Epithelial cell of proximal tubule (primary cell): ENCODE results near the gene AOPEP. TPM values are rescaled to one million over a fixed set of nuclear protein-coding genes. Genes with fewer than 3 reads are reported as not detected.
A peak's percentile ranks its signal among the peaks of the same experiment; 100 is the strongest.

Experiments used
- DNase-seq: peaks from one replicate; pipeline ENCODE4 v3.0.0-alpha.2; 2011; ENCODE audit warnings: low read depth
- H3K4me3 ChIP-seq: 2 replicates; pipeline ENCODE4 v1.5.1; 2011; ENCODE audit warnings: low read depth, mild to moderate bottlenecking, low read length
- CTCF ChIP-seq: conservative IDR thresholded peaks from 2 replicates; pipeline ENCODE4 v1.5.1; 2012; ENCODE audit warnings: low read depth, mild to moderate bottlenecking, low read length
- total RNA-seq: library from RNA; depleted of rRNA; stranded (reverse); fragments of >200 nt; gene quantifications from 2 replicates; pipeline ENCODE4 v1.2.3, GENCODE V29; 2015

AOPEP gene
- total RNA-seq, 1 donor from 2014 or later: 27.0 TPM

GRCh38 chr9:95037789-95038521 lies 311.5 kb downstream of the AOPEP start:
- no peak for DNase-seq

DNA sequence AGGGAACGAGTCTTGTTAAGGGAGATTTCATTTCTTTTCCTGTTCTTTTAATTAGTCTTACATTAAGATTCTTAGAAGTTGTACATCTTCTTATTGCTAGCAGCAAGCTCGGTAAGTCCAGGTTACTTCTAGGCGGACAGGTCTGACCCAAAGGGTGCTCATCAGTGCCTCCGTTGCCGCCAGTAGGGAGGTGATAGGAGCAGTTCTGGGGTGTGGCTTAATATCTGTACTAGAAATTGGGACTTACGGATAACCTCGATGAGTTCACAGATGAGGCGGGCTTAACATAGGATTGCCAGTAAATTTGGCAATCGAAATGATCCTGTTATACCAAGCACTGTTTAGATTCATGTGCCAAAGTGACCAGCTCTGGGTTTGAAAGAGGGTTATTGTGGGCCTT lies 312.2 kb downstream of the AOPEP start:
- no peak for DNase-seq
- H3K4me3 ChIP-seq: no peak overlapping the region
- TF ChIP-seq CTCF: no peak

More at GRCh38 chr9:95037789-95038521, 311.5 kb downstream of the AOPEP start:
- H3K4me3 ChIP-seq: no peak overlapping the region
- TF ChIP-seq CTCF: no peak

- no peak for DNase-seq
- no peak for TF ChIP-seq CTCF
- no peak overlapping the region for H3K4me3 ChIP-seq
Measured at GRCh38 chr9:95040106-95040505, 313.6 kb downstream of the AOPEP start.

GRCh38 chr9:95043826-95044225 lies 317.3 kb downstream of the AOPEP start:
- no peak for TF ChIP-seq CTCF
- H3K4me3 ChIP-seq: no peak overlapping the region
- no peak for DNase-seq

DNA sequence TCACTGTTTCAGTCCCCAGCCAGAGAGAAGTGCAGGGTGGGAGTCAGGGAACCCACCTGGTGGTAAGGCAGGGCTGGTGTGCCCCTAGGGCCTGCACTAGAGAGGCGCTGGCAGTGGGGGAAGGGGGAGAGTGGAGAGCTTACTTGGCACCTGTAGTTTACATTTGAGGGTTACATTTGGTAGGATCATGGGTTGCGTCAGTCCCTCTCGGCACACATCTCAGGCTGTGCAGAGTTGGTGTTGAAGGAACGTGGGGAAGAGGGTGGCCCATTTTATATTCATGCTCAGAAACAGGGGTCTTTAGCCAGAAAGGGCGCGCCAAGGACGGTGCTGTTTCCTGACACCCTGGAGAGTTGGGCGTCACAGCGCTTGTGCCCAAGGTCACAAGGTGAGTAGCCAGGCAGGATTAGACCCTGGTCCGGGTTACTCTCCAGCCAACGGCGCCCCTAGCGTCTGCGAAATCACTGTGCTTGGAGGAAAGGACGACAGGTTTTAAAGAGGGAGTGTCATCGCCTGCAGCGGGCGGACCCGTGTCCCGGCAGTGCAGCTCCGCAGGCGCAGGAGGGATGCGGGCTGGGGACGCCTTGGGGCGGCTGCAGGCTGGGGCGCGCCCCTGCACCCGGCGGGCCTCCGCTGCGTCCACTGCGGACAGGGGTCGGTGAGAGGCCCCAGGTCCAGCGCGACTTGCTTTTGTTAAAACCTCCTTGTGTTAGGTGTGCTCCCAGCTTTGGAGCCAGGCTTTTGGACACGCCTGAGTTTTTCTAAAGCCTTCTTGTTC lies 318.4 kb downstream of the AOPEP start:
- no peak for DNase-seq
- peak; percentile 37 for TF ChIP-seq CTCF

GRCh38 chr9:95045751-95046150 lies 319.3 kb downstream of the AOPEP start:
- DNase-seq: no peak
- TF ChIP-seq CTCF: no peak
- H3K4me3 ChIP-seq: no peak overlapping the region

More for the DNA sequence above, 318.4 kb downstream of the AOPEP start:
- no peak overlapping the region for H3K4me3 ChIP-seq
